Duodenal mucosa (tissue), 2 donors: ENCODE measurements around the gene TMSB15C.

Experiments used
- H3K27ac ChIP-seq: one replicate; pipeline ENCODE4 v1.7.0; 2013; ENCODE audit warnings: low read depth, low read length
- H3K27me3 ChIP-seq, 2 donors: one replicate each; pipeline ENCODE4 v1.7.0; 2013; ENCODE audit warnings: low read length in 2 of 2, control low read depth in 1 of 2; ENCODE audit not compliant: insufficient read depth in 2 of 2, control insufficient read depth in 1 of 2
- H3K36me3 ChIP-seq, 2 donors: one replicate each; pipeline ENCODE4 v1.7.0; 2013; ENCODE audit warnings: low read length in 2 of 2, control low read depth in 1 of 2; ENCODE audit not compliant: insufficient read depth in 2 of 2, control insufficient read depth in 1 of 2
- H3K4me1 ChIP-seq, 2 donors: one replicate each; pipeline ENCODE4 v1.7.0; 2013; ENCODE audit warnings: low read length in 2 of 2, control low read depth in 1 of 2; ENCODE audit not compliant: insufficient read depth in 2 of 2, control insufficient read depth in 1 of 2
- H3K4me3 ChIP-seq, 2 donors: one replicate each; pipeline ENCODE4 v1.7.0; 2013; ENCODE audit warnings: low read length in 2 of 2, low read depth in 1 of 2
- H3K9ac ChIP-seq, 2 donors: one replicate each; pipeline ENCODE4 v1.7.0; 2013; ENCODE audit warnings: low read length in 2 of 2, low read depth in 1 of 2
- H3K9me3 ChIP-seq, 2 donors: one replicate each; pipeline ENCODE4 v1.7.0; 2013; ENCODE audit warnings: low read length in 2 of 2, control low read depth in 1 of 2; ENCODE audit not compliant: control insufficient read depth in 1 of 2

The TMSB15C gene

GRCh38 chrX:104047171-104047570 is 28.9 kb downstream of the TMSB15C start:
- Histone ChIP-seq H3K9ac (no peak overlapping the region), H3K27me3 (no peaks in the 10 kb centered on the region)

GRCh38 chrX:104045642-104046041 is 30.4 kb downstream of the TMSB15C start:
- H3K27ac ChIP-seq: no peak overlapping the region
- no peaks in the 10 kb centered on the region for H3K27me3 ChIP-seq
- H3K9ac ChIP-seq: no peak overlapping the region
- no peaks in the 10 kb centered on the region for H3K9me3 ChIP-seq
- H3K4me3 ChIP-seq: no peak overlapping the region
- H3K4me1 ChIP-seq: no peaks in the 10 kb centered on the region
- H3K36me3 ChIP-seq: no peaks in the 10 kb centered on the region

More at GRCh38 chrX:104047171-104047570, 28.9 kb downstream of the TMSB15C start:
- Histone ChIP-seq H3K27ac (no peak overlapping the region), H3K9me3 (no peaks in the 10 kb centered on the region), H3K36me3 (no peaks in the 10 kb centered on the region), H3K4me1 (no peaks in the 10 kb centered on the region), H3K4me3 (no peak overlapping the region)

- no peak overlapping the region for H3K9ac ChIP-seq
- no peak overlapping the region for H3K4me3 ChIP-seq
- H3K9me3 ChIP-seq: no peaks in the 10 kb centered on the region
- no peaks in the 10 kb centered on the region for H3K27me3 ChIP-seq
- no peak overlapping the region for H3K27ac ChIP-seq
- no peaks in the 10 kb centered on the region for H3K4me1 ChIP-seq
- no peaks in the 10 kb centered on the region for H3K36me3 ChIP-seq
Measured at GRCh38 chrX:104041003-104041402, 35.0 kb downstream of the TMSB15C start.

- H3K9ac ChIP-seq: no peak within 1 kb of the TSS
- H3K9me3 ChIP-seq: no peaks in the 10 kb centered on the region
- H3K36me3 ChIP-seq: no peaks in the 10 kb centered on the region
- H3K4me3 ChIP-seq: no peak within 1 kb of the TSS
- H3K27ac ChIP-seq: no peak within 1 kb of the TSS
- no peaks in the 10 kb centered on the region for H3K27me3 ChIP-seq
- no peaks in the 10 kb centered on the region for H3K4me1 ChIP-seq
Measured at GRCh38 chrX:104039689-104040505, 36.1 kb downstream of the TMSB15C start, which contains the start of gene H2BW2. Gene H2BW2, plus strand, starts transcription at chrX:104039956. Its CDS starts 39 bp downstream, at chrX:104039995.
